Right kidney (tissue), 1 donor: Measurements from ENCODE around the gene COPS3.

Experiments
- DNase-seq: peaks from one replicate; pipeline ENCODE4 v3.0.0-alpha.2; 2016

COPS3 gene

DNA sequence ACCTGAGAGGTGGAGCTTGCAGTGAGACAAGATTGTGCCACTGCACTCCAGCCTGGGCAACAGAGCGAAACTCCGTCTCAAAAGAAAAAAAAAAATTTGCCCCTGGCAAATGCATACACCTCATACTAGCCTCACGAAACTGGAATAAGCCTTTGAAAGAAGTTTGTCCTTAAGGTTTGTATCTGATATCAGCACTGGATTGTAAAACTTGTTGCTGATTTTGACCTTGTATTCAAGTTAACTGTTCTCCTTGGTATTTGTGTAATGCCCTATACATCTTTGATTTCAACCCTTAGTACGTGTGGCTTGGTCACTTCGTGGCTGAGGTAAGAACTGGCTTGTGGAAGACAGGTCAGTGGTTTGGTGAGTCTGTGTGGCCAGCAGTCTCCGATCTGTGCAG is 37.9 kb downstream of the COPS3 start:
- no peak for DNase-seq

GRCh38 chr17:17242246-17242645 is 38.8 kb downstream of the COPS3 start:
- no peak for DNase-seq

DNA sequence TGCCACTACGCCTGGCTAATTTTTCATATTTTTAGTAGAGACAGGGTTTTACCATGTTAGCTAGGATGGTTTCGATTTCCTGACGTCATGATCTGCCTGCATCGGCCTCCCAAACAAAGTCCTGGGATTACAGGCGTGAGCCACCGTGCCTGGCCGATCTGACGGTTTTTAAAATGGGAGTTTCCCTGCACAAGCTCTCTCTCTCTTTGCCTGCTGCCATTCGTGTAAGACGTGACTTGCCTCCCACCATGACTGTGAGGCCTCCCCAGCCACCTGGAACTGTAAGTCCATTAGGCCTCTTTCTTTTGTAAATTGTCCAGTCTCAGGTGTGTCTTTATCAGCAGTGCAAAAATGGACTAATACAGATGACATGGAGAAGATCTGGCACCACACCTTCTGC is 39.4 kb downstream of the COPS3 start:
- no peak for DNase-seq

DNA sequence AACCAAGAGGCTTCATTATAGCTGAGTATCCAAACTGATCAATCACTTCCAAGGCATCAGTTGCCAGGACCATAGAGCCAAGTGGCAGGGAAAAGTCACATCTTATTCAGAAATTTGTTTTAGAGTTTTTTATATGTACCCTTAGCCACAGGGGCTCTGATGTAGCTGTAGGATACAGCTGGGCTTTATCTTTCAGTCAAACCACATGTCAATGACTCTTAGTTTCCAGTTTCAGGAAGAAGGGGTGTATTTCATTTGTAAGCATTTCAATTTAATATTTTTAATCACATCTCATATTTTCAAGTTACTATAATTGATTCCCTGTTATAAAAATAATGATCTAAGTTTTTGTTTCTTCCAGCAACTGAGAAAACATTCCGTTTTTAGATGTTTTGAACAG is 41.2 kb downstream of the COPS3 start:
- DNase-seq, result no peak

- peak; percentile 99 for DNase-seq
Observed at GRCh38 chr17:17237026-17237799, 43.8 kb downstream of the COPS3 start, which contains the start of gene FLCN. FLCN (minus strand) TSS chr17:17237168; CDS start chr17:17228137, 9,031 bp downstream.

GRCh38 chr17:17236295-17237025 is 44.6 kb downstream of the COPS3 start:
- no peak for DNase-seq

- no peak for DNase-seq
Observed at GRCh38 chr17:17235212-17236174, 45.6 kb downstream of the COPS3 start.

DNA sequence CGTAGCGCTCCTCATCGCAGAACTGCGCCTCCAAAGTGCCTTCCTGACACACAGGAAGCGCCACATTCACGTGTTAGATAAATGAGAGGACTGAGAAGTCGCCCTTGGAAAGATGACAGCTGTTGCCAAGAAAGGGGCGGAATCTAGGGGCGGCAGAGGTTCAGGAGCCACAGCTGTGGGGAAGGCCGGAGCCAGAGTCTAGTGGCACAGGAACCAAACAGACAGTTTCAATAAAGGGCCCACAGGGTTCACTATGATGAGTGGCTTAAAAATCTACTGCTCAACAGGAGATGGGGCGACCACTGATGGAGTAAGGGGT is 48.8 kb downstream of the COPS3 start:
- no peak for DNase-seq

GRCh38 chr17:17231621-17232302 is 49.3 kb downstream of the COPS3 start:
- DNase-seq, result no peak

- DNase-seq, result no peak
Observed at GRCh38 chr17:17229416-17230384, 51.3 kb downstream of the COPS3 start.

DNA sequence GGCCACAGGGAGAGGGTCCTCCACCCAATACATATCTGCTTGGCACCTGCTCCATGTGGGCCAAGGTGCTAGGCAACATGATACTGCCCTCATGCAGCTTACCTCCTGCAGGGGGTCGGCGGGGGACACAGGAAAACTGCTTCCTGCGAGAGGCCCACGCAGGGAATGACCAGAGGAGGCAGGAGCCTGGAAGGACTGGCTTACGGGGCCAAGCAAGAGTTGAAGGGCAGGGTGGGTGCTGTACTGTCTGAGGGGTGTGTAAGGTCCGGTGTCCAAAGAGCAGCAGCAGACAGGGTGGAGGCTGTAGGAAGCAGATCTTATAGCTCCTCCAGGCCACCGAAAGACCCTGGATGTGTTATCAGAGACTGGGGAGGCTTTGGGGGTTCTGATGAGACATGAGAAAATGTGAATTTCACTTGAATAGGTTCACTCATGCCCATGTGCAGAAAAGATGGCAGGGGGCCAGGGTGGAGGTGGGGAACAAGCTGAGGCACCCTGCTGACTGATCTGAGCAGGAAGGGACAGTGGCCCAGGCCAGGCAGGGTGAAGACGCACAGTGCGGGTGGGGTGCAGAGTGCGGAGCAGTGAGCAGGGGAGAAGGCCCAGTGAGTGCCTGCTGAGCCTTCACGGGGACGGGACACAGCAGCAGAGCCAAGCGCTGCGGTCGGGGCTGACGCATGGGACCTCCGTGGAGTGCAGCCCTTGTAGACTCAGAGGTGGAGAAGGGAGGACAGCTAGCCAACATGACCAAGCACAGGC is 52.3 kb downstream of the COPS3 start:
- DNase-seq, result no peak

- no peak for DNase-seq
Observed at GRCh38 chr17:17227608-17228520, 53.2 kb downstream of the COPS3 start.

DNA sequence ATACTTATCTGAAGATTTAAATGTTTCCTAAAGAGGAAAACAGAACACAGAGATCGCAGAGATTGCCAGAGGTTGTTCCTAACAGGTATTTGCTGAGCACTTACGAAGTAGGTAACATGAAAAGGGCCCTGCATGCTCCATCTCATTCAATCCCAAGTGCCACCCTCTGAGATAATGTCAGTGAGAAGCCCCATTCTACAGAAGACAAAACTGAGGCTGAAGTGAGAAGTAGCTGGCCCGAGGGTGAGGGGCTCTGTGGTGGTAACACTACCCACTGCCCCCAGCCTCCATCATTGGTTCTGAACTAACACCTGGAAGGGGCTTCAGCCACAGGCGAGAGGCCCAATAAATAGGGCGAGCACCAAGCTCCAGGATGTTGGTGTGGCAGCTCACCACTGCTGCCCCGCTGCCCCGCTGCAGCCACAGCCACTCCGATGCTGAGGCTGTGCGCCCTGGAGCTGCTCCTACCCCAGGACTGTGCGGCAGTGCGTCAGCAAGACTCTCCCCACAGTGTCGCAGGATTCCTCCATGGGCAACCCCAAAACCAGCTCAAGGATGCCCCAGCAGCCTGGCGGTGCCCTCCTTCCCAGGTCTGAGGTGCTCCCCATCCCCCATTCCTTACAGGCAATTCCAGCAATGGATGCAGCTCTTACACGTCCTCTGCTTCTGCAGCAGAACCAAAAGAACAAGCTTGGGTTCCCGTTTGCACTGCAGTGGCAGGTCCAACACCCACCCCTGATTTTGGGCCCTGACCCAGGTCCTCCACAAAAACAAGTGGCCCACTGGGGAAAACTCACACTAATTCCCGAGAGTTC is 54.4 kb downstream of the COPS3 start:
- no peak for DNase-seq

DNA sequence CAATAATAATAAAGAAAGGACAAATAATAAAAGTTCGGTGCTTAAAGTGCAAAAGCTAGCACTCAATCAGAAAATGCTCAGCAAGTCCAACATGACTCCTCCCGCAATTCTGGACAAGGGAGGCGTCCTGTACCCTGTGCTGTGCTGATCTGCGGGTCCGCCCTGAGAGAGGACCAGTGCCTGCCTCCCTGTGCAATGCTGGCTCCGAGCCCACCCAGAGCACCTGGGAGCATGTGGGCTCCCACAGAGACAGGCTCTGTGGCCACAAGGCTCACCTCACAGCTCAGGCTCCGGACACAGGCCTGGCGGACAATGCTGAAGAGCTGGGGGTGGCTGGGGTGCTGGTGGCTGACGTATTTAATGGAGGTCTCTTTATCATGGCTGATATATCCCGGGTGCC is 55.1 kb downstream of the COPS3 start:
- no peak for DNase-seq

DNA sequence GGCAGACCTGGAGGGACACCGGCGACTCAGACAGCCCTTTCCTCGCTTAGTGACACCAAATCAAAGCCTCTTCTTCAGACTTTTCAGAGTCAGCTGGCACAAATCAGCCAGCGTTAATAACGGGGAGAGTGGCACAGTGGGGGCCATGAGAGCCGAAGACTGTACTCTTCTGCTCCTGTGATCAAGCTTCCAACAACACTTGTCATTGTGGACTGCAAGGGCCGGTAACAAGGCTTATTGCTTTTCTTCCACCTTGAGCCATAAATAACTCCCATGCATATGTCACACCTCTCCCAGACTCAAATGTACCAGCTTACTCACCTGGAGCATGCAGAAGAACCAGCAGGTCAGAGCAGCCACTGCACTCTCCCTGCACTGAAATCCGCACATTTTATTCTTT is 56.9 kb downstream of the COPS3 start:
- no peak for DNase-seq

- no peak for DNase-seq
Observed at GRCh38 chr17:17223736-17224135, 57.3 kb downstream of the COPS3 start.

GRCh38 chr17:17221329-17221728 is 59.7 kb downstream of the COPS3 start:
- no peak for DNase-seq

- DNase-seq, result no peak
Observed at GRCh38 chr17:17220529-17220928, 60.5 kb downstream of the COPS3 start.
